Heart right ventricle (tissue), 16 donors: ENCODE measurements around the gene TCF12. TPM values are rescaled to one million over a fixed set of nuclear protein-coding genes. Genes with fewer than 3 reads are reported as not detected.
"Not testable (repeated sequence)": the region's sequence is repeated elsewhere in the genome, so short reads cannot be mapped to it uniquely, and the experiment has no call there.

Experiments used
- ATAC-seq, 8 donors: fragments of 200-7000 bp; cut with Tn5 transposase; one replicate each; pipeline ENCODE4 v1.9.1; 2020; ENCODE audit warnings: mild to moderate bottlenecking in 8 of 8, moderate library complexity in 8 of 8, moderate number of reproducible peaks in 1 of 8
- DNase-seq, 2 donors: peaks; one replicate each; pipeline ENCODE4 v3.0.0-alpha.2; 2020
- H3K27ac ChIP-seq, 10 donors: fragments of 200-600 bp; sonication (generic) in 2 of 10; one replicate each; pipeline versions ENCODE4 v1.5.0 to v1.8.0; 2020 to 2022; ENCODE audit warnings: mild to moderate bottlenecking in 3 of 10
- H3K27me3 ChIP-seq, 7 donors: fragments of 200-600 bp; one replicate each; pipeline ENCODE4 v1.8.0; 2021 to 2022; ENCODE audit warnings: mild to moderate bottlenecking in 2 of 7
- H3K36me3 ChIP-seq, 9 donors: fragments of 200-600 bp; sonication (generic) in 1 of 9; one replicate each; pipeline versions ENCODE4 v1.5.0 to v1.8.0; 2020 to 2022; ENCODE audit warnings: mild to moderate bottlenecking in 2 of 9
- H3K4me1 ChIP-seq, 9 donors: fragments of 200-600 bp; sonication (generic) in 1 of 9; one replicate each; pipeline versions ENCODE4 v1.5.0 to v1.8.0; 2020 to 2022; ENCODE audit warnings: mild to moderate bottlenecking in 4 of 9
- H3K4me3 ChIP-seq, 10 donors: fragments of 200-600 bp; sonication (generic) in 2 of 10; one replicate each; pipeline versions ENCODE4 v1.5.0 to v1.8.0; 2020 to 2022; ENCODE audit warnings: mild to moderate bottlenecking in 7 of 10, moderate library complexity in 2 of 10
- H3K9me3 ChIP-seq, 11 donors: fragments of 200-600 bp in 10 of 11; sonication (generic) in 2 of 11; one replicate each; pipeline versions ENCODE4 v1.5.0 to v1.8.0; 2013 to 2022; ENCODE audit warnings: mild to moderate bottlenecking in 2 of 11, control low read depth in 1 of 11, moderate library complexity in 1 of 11
- WGBS, 2 donors: extraction: QIAGEN DNeasy Blood & Tissue Kit; methylation state at CpG; one replicate each; pipeline ENCODE4 v1.1.7; 2013; ENCODE audit warnings: inconsistent platforms in 1 of 2; 5-methylcytosine and 5-hydroxymethylcytosine counted together
- intact Hi-C, 10 donors: fragments of 100-400 bp; cut with DNase I; formaldehyde crosslinking; loops; one replicate each; pipeline versions ENCODE4 v1.11.1 to v1.14.2; 2022
- polyA plus RNA-seq, 2 donors: library from polyadenylated mRNA; stranded (reverse); fragments of 200-250 nt; gene quantifications; one replicate each; pipeline ENCODE4 v1.2.3, GENCODE V29; 2013
- total RNA-seq, 10 donors: library from RNA; stranded (reverse); fragmentation: NEBNext Ultra II Directional in 3 of 10; extraction: Animal tissue kit (Norgen Biotek cat#: 25700) in 3 of 10; gene quantifications; one replicate each; pipeline versions ENCODE4 v1.2.1 to v1.2.4, GENCODE V29; 2021 to 2023
- TF ChIP-seq, protein P1 (sequence below), 9 donors: fragments of 200-600 bp; sonication (generic) in 2 of 9; IDR thresholded peaks; one replicate each; pipeline versions ENCODE4 v1.5.0 to v1.8.0; 2021 to 2022; ENCODE audit warnings: antibody characterized with exemption in 9 of 9, mild to moderate bottlenecking in 5 of 9, moderate library complexity in 1 of 9
- donor health status: Arrhythmogenic right ventricular cardiomyopathy.
- donor health status: ischemic (EF 13 %, LVEDD 7.1; RV severe dilation, severe dysfunction).
- donor health status: healthy with polysubstance abuse.
- donor health status: DM: no; HTN: yes; CAD: no.
- donor health status: DM: no; HTN: no; CAD: no.
- donor health status: ischemic (EF 25% LVEDD 6.9; RV normal size, moderate dysfunction).
- donor health status: ischemic (EF 25% LVEDD 5.7; RV mildly dilated, moderate dysfunction).
- donor health status: healthy.
- donor health status: DM: yes; HTN: yes; CAD: no.
- donor health status: Ischemic cardiomyopathy.
- donor health status: ischemic (EF 35%, LVEDD 5.7; RV mildly dilated, moderate dysfunction).
- donor health status: nonischemic (EF 11% LVEDD 7.7; RV severe dilation, severe dysfunction).
- donor health status: DM: yes; HTN: yes; CAD: no.
- donor health status: PGD.
- donor health status: ischemic (EF 29% LVEDD 5.4; RV normal size, mild dysfunction).
- donor health status: nonischemic (EF 23%, LVEDD 6.1; RV moderate dilation, normal function).

The TCF12 gene
- total and polyA plus RNA-seq, 12 donors = 8.7 to 55.7 (median 38.4) TPM

DNA sequence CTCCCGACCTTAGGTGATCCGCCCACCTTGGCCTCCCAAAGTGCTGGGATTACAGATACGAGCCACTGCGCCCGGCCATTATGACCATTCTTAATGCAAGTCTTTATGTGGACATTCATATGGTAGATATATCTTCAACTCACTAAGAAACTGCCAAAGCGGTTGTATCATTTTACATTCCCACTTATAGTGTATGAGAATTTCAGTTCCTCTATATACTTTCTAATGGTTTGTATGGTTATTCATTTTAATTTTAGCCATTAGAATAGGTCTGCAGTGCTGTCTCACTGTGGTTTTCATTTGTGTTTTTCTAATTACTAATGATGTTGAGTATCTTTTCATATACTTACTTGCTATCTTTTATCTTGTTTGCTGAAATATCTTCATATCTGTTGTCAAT lies 32.5 kb downstream of the TCF12 start:
- peaks cover 0 to 5% (median 0%) of the 10 kb centered on the region in 9 donors for H3K36me3 ChIP-seq
- TF ChIP-seq, protein P1, sequence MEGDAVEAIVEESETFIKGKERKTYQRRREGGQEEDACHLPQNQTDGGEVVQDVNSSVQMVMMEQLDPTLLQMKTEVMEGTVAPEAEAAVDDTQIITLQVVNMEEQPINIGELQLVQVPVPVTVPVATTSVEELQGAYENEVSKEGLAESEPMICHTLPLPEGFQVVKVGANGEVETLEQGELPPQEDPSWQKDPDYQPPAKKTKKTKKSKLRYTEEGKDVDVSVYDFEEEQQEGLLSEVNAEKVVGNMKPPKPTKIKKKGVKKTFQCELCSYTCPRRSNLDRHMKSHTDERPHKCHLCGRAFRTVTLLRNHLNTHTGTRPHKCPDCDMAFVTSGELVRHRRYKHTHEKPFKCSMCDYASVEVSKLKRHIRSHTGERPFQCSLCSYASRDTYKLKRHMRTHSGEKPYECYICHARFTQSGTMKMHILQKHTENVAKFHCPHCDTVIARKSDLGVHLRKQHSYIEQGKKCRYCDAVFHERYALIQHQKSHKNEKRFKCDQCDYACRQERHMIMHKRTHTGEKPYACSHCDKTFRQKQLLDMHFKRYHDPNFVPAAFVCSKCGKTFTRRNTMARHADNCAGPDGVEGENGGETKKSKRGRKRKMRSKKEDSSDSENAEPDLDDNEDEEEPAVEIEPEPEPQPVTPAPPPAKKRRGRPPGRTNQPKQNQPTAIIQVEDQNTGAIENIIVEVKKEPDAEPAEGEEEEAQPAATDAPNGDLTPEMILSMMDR (IDR thresholded peaks at IDR 0.05) = no peak
- no peak overlapping the region for H3K27ac ChIP-seq
- WGBS, 2 donors = 95 to 97% methylated on average over 6 of the region's 6 CpGs
- H3K4me3 ChIP-seq = no peak overlapping the region
- no peak for DNase-seq
- no peaks in the 10 kb centered on the region for H3K27me3 ChIP-seq
- intact Hi-C loops = no loop called here
- peaks cover 0 to 23% (median 13%) of the 10 kb centered on the region in 11 donors for H3K9me3 ChIP-seq
- H3K4me1 ChIP-seq = peaks cover 0 to 28% (median 15%) of the 10 kb centered on the region in 9 donors
- no peak for ATAC-seq

GRCh38 chr15:56953790-56954189 lies 35.3 kb downstream of the TCF12 start:
- Histone ChIP-seq H3K9me3 (peaks cover 0 to 32% (median 20%) of the 10 kb centered on the region in 11 donors), H3K4me3 (no peak overlapping the region), H3K4me1 (peaks cover 0 to 26% (median 14%) of the 10 kb centered on the region in 9 donors), H3K27ac (no peak overlapping the region), H3K27me3 (no peaks in the 10 kb centered on the region), H3K36me3 (no peaks in the 10 kb centered on the region)
- intact Hi-C loops = no loop called here
- 98 to 100% methylated on average over 1 of the region's 1 CpG for WGBS, 2 donors
- no peak for DNase-seq
- no peak for ATAC-seq
- TF ChIP-seq, protein P1 (IDR thresholded peaks at IDR 0.05) = no peak

GRCh38 chr15:56955011-56955410 lies 36.6 kb downstream of the TCF12 start:
- ATAC-seq, H3K27me3 ChIP-seq, H3K27ac ChIP-seq, H3K36me3 ChIP-seq, H3K4me3 ChIP-seq, intact Hi-C loops, DNase-seq: not testable (repeated sequence)
- Histone ChIP-seq H3K9me3 (peaks cover 0 to 32% (median 20%) of the 10 kb centered on the region in 11 donors), H3K4me1 (peaks cover 0 to 24% (median 9%) of the 10 kb centered on the region in 9 donors)
- 96 to 98% methylated on average over 5 of the region's 5 CpGs for WGBS, 2 donors

DNA sequence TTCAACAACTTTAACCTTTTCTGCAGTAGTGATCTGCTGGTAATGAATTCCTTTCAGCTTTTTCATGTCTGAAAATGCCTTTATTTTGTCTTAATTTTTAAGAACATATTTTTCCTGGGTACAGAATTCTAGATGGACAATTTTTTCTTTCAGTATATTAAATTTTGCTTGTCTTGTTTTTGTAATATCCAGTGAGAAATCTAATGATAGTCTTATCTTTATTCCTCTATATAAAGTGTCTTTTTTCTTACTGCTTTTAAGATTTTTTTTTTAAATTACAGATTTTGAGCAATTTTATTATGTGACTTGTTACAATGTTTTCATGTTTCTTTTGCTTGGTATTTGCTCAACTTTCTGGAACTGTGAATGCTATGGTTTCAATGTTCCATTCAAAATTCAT lies 38.1 kb downstream of the TCF12 start:
- ATAC-seq = no peak
- TF ChIP-seq, protein P1 (IDR thresholded peaks at IDR 0.05) = no peak
- Histone ChIP-seq H3K27ac (no peak overlapping the region), H3K27me3 (no peaks in the 10 kb centered on the region), H3K4me1 (peaks cover 0 to 22% (median 9%) of the 10 kb centered on the region in 9 donors), H3K9me3 (peaks cover 0 to 32% (median 20%) of the 10 kb centered on the region in 11 donors), H3K36me3 (no peaks in the 10 kb centered on the region), H3K4me3 (no peak overlapping the region)
- DNase-seq = no peak
- intact Hi-C loops = no loop called here

GRCh38 chr15:56957812-56958406 lies 39.5 kb downstream of the TCF12 start:
- Histone ChIP-seq H3K27ac (no peak overlapping the region), H3K4me1 (peaks cover 0 to 24% (median 12%) of the 10 kb centered on the region in 9 donors), H3K27me3 (no peaks in the 10 kb centered on the region), H3K4me3 (no peak overlapping the region), H3K36me3 (no peaks in the 10 kb centered on the region), H3K9me3 (peaks cover 0 to 32% (median 20%) of the 10 kb centered on the region in 11 donors)
- TF ChIP-seq, protein P1 (IDR thresholded peaks at IDR 0.05) = no peak
- 51 to 54% methylated on average over 5 of the region's 5 CpGs for WGBS, 2 donors
- ATAC-seq (no peak), DNase-seq (no peak)
- intact Hi-C loops = no loop called here
